ENCODE results near the gene GTF3C1. TPM values are rescaled to one million over a fixed set of nuclear protein-coding genes. Genes with fewer than 3 reads are reported as not detected.

Gene GTF3C1
- polyA plus RNA-seq, 1 donor from 2014 or later, result 54.0 TPM

- H3K4me2 ChIP-seq (ENCODE audit: low read length), result no peak overlapping the region
- H3K9me2 ChIP-seq (ENCODE audit: insufficient read depth, low read length), result no peaks in the 10 kb centered on the region
- H3K27me3 ChIP-seq (ENCODE audit: insufficient read depth, low read depth, low read length), result no peaks in the 10 kb centered on the region
- no peaks in the 10 kb centered on the region for H3K9me3 ChIP-seq (ENCODE audit: low read length)
- no peak for TF ChIP-seq MXI1 (conservative IDR thresholded peaks at IDR 0.05; ENCODE audit: poor library complexity, severe bottlenecking)
- TF ChIP-seq, protein P1, sequence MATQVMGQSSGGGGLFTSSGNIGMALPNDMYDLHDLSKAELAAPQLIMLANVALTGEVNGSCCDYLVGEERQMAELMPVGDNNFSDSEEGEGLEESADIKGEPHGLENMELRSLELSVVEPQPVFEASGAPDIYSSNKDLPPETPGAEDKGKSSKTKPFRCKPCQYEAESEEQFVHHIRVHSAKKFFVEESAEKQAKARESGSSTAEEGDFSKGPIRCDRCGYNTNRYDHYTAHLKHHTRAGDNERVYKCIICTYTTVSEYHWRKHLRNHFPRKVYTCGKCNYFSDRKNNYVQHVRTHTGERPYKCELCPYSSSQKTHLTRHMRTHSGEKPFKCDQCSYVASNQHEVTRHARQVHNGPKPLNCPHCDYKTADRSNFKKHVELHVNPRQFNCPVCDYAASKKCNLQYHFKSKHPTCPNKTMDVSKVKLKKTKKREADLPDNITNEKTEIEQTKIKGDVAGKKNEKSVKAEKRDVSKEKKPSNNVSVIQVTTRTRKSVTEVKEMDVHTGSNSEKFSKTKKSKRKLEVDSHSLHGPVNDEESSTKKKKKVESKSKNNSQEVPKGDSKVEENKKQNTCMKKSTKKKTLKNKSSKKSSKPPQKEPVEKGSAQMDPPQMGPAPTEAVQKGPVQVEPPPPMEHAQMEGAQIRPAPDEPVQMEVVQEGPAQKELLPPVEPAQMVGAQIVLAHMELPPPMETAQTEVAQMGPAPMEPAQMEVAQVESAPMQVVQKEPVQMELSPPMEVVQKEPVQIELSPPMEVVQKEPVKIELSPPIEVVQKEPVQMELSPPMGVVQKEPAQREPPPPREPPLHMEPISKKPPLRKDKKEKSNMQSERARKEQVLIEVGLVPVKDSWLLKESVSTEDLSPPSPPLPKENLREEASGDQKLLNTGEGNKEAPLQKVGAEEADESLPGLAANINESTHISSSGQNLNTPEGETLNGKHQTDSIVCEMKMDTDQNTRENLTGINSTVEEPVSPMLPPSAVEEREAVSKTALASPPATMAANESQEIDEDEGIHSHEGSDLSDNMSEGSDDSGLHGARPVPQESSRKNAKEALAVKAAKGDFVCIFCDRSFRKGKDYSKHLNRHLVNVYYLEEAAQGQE (IDR thresholded peaks at IDR 0.05; ENCODE audit: borderline replicate concordance), result no peak
- no peak for TF ChIP-seq EP300 (conservative IDR thresholded peaks at IDR 0.05; ENCODE audit: poor library complexity, severe bottlenecking)
- TF ChIP-seq POLR2AphosphoS5 (IDR thresholded peaks at IDR 0.05), result no peak
- TF ChIP-seq CTCF (IDR thresholded peaks at IDR 0.05; ENCODE audit: poor library complexity, severe bottlenecking), result no peak
- TF ChIP-seq EZH2 (IDR thresholded peaks at IDR 0.05; ENCODE audit: borderline replicate concordance, insufficient read depth, low read length, poor library complexity, severe bottlenecking), result no peak
- no peak for TF ChIP-seq RAD21 (conservative IDR thresholded peaks at IDR 0.05)
- no peak for TF ChIP-seq SMC3 (conservative IDR thresholded peaks at IDR 0.05; ENCODE audit: poor library complexity)
- TF ChIP-seq TAF1 (IDR thresholded peaks at IDR 0.05; ENCODE audit: low read depth), result no peak
- no peaks in the 10 kb centered on the region for H4K20me1 ChIP-seq (ENCODE audit: insufficient read depth)
- no peak overlapping the region for H2AFZ ChIP-seq (ENCODE audit: low read depth, low read length)
- H3K4me3 ChIP-seq (ENCODE audit: low read length), result no peak overlapping the region
- H3K79me2 ChIP-seq (replicated peaks; ENCODE audit: insufficient read depth, low read length), result no peaks in the 10 kb centered on the region
- no peaks in the 10 kb centered on the region for H3F3A ChIP-seq (ENCODE audit: insufficient read depth, low read length, poor library complexity, severe bottlenecking)
- H3K36me3 ChIP-seq (ENCODE audit: insufficient read depth, low read length), result no peaks in the 10 kb centered on the region
- no peak overlapping the region for H3K27ac ChIP-seq (ENCODE audit: low read length)
- no peak overlapping the region for H3K9ac ChIP-seq (ENCODE audit: low read length)
These were observed 37.0 kb upstream of the GTF3C1 start for GRCh38 chr16:27586711-27587110.

GRCh38 chr16:27585200-27585599 lies 35.5 kb upstream of the GTF3C1 start:
- TF ChIP-seq MXI1 (conservative IDR thresholded peaks at IDR 0.05; ENCODE audit: poor library complexity, severe bottlenecking), result no peak
- no peak for TF ChIP-seq EZH2 (IDR thresholded peaks at IDR 0.05; ENCODE audit: borderline replicate concordance, insufficient read depth, low read length, poor library complexity, severe bottlenecking)
- TF ChIP-seq, protein P1 (IDR thresholded peaks at IDR 0.05; ENCODE audit: borderline replicate concordance), result no peak
- TF ChIP-seq SMC3 (conservative IDR thresholded peaks at IDR 0.05; ENCODE audit: poor library complexity), result no peak
- no peak for TF ChIP-seq CTCF (IDR thresholded peaks at IDR 0.05; ENCODE audit: poor library complexity, severe bottlenecking)
- TF ChIP-seq POLR2AphosphoS5 (IDR thresholded peaks at IDR 0.05), result no peak
- TF ChIP-seq EP300 (conservative IDR thresholded peaks at IDR 0.05; ENCODE audit: poor library complexity, severe bottlenecking), result no peak
- no peak for TF ChIP-seq RAD21 (conservative IDR thresholded peaks at IDR 0.05)
- TF ChIP-seq TAF1 (IDR thresholded peaks at IDR 0.05; ENCODE audit: low read depth), result no peak

More at GRCh38 chr16:27585200-27585599, 35.5 kb upstream of the GTF3C1 start:
- Histone ChIP-seq H3K9me3 (ENCODE audit: low read length) (no peaks in the 10 kb centered on the region), H2AFZ (ENCODE audit: low read depth, low read length) (no peak overlapping the region), H3K79me2 (replicated peaks; ENCODE audit: insufficient read depth, low read length) (no peaks in the 10 kb centered on the region), H3F3A (ENCODE audit: insufficient read depth, low read length, poor library complexity, severe bottlenecking) (no peaks in the 10 kb centered on the region), H3K9me2 (ENCODE audit: insufficient read depth, low read length) (no peaks in the 10 kb centered on the region), H3K4me3 (ENCODE audit: low read length) (no peak overlapping the region), H3K27me3 (ENCODE audit: insufficient read depth, low read depth, low read length) (no peaks in the 10 kb centered on the region), H3K9ac (ENCODE audit: low read length) (no peak overlapping the region), H3K27ac (ENCODE audit: low read length) (no peak overlapping the region), H3K4me2 (ENCODE audit: low read length) (no peak overlapping the region), H4K20me1 (ENCODE audit: insufficient read depth) (no peaks in the 10 kb centered on the region), H3K36me3 (ENCODE audit: insufficient read depth, low read length) (no peaks in the 10 kb centered on the region)
